ENCODE data around the gene ANXA11.
"Not testable (repeated sequence)": the region's sequence is repeated elsewhere in the genome, so short reads cannot be mapped to it uniquely, and the experiment has no call there.

Gene ANXA11

DNA sequence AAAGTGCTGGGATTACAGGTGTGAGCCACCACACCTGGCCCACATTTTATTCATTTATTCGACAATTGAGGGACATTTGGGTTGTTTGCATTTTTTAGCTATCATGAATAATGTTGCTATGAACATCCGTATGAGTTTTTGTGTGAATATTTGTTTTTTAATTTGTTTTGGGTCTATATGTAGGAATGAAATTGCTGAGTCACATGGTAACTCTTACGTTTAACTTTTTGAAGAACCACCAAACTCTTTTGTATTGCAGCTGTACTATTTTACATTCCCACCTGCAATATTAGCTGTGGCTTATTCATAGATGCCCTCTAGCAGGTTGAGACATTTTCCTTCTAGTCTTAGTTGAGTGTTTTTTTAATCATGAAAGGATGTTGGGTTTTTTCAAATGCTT, 58.4 kb downstream of the ANXA11 start:
- no peak for DNase-seq (ENCODE audit: low read depth in 2 of 2)

DNA sequence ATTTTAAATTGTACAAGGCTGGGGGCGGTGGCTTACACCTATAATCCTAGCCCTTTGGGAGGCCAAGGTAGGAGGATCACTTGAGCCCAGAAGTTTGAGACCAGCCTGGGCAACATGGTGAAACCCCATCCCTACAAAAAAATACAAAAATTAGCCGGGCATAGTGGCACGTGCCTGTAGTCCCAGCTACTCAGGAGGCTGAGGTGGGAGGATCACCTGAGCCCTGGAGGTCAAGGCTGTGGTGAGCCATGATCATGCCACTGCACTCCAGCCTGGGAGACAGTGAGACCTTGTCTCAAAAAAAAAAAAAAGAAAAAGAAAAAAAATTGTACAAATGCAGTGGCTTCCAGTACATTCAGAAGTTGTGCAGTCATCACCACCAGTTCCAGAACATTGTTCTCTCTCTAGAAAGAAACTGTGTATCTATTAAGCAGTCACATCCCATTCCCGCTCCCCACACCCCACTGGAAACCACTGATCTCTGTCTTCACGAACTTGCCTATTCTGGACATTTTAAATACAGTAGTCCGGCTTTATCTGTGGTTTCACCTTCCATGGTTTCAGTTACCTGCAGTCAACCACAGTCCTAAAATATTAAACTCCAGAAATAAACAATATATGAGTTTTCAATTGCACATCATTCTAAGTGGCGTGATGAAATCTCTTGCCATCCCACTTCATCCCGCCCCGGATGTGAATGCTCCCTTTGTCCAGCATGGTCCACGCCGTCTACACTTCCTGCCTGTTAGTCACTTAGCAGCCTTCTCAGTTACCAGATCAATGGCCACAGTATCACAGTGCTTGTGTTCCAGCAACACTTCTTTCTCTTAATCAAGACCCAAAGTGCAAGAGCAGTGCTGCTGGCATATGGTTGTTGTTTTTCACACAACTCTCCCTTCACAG, 59.7 kb downstream of the ANXA11 start:
- DNase-seq (ENCODE audit: low read depth in 2 of 2) = not testable (repeated sequence)

DNA sequence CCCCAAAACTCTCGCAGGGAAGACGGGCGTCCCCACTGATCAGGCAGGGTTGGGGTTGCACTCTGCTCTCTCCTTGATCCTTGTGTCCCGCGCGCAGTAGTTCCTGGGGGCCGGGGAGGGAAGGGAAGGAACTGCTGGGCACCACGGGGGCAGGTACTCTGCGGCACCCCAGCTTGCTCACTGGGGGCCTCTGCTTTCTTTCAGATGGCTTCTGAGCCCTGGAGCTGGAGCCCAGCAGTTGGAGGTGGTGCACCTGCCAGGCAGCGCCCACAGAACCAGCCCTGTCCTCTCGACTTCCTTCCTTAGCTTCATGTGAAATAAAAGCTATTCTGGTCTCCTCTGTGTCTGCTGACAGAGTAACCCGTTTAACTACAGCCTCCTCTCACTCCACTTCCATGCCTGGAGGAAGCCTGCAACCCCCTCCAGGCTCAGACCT, 60.6 kb downstream of the ANXA11 start:
- no peak for DNase-seq (ENCODE audit: low read depth in 2 of 2)

DNA sequence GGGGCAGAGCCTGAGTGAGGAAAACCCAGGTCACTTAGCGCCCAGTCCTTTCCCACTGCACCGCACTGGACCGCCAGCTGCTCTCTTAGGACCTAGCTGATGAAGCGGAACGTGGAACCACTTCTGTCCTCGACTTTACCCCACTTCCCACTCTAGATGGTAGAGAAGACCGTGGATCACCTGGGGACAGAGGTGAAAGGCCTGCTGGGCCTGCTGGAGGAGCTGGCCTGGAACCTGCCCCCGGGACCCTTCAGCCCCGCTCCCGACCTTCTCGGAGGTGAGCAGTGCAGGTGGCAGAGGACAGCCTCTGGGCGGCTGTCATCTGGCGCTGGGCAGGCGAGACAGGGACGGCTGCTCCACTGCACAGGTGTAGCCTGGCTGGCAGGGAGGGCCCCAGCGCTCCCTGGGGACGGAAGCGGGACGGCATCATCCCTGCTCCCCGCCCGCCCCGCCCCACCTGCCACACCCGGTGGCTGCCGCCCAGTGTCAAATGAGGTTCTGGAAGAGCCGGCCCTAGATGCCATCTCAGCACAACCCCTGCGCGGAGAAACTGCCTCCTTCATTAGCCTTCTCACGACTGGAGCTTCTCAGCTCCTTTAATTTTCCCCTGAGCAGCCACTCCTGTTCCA, 61.2 kb downstream of the ANXA11 start:
- DNase-seq (ENCODE audit: low read depth in 2 of 2) = no peak

DNA sequence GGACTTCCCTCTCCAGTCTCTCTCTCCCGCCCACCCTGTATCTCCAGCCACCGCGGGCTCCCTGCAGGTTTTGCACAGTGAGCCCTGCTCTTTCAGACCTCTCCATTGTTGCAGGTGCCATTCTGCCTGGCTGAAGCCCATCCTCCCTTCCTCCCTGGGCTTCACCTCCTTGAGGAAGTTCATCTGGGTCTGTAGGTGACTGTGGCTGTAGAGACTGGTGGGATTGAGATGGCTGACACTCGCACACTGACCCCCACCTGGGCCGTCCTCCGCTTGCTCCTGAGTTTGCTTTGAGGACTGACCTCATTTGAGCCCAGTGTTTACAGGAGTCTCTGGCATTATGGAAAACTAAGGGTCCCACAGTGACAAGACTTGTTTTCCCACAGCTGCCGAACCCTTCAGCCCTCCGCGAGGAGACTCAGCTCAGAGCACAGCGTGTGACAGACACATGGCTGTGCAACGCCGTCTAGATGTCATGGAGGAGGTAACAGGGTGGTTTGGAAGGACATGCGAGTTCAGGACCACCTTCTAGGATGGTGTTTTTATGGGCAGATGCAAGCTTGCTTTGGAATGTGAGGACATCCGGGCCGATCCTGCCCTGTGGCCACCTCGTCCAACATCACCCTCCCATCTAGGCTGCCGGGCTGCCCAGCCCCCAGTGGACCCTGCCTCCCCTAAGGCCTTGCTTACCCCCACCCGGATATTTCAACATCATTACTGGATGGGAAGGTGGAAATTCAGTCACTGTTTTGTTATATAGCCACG, 63.5 kb downstream of the ANXA11 start:
- no peak for DNase-seq (ENCODE audit: low read depth in 2 of 2)

DNA sequence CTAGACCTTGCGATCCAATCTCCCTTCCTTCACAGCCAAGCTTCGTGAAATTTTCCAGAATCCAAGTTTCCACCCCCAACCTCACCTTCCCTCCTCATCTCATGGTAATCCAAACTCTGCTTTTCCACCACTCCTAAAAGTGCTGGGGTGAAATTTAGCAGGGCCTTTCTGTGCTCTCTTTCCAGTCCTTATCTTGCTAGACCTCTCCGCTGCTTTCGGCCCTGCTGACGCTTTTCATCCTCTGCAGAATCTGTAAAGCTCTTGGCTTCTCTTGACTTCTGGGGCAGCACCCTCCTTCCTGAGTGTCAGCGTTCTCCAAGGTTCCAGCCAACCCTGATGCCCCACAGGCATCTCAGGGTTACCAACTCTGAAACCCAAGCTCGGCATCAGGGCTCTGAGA, 65.1 kb downstream of the ANXA11 start:
- DNase-seq (ENCODE audit: low read depth in 2 of 2) = no peak

DNA sequence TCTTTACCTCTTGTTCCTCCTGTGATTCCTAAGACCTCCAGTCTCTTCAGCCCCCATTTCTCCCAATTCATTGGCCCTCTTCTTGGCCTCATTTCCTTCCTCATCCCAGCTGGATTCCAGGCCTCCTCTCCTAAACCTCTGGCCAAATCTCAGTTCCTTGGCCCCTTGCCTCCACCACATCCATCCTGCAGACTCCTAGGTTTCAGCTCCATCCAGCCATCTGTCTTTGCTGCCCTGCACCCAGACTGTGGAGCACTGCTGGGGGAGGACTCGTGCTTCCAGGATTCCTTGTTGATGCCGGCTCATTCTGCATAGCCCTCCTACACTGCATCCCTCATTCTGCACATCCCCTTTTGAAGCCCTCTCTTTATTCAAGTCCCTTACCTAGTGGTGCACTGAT, 66.1 kb downstream of the ANXA11 start:
- DNase-seq (ENCODE audit: low read depth in 2 of 2) = no peak

DNA sequence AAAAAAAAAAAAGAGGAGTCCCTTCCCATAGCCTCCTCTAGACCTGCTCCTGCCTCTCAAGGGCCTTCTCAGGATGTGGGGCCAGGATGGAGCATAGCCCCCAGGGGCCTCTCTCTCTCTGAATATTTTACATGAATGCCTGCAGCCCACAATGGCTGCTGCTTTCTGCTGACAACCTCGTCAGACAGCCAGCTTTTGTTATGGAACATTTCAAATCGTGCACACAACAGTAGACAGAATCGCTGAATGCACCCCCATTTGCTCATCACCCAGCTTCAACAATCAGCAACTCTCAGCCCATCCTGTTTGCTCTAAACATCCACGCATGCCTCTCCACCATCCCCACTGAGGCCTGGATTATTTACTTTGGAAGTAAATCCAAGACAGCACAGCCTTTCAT, 67.4 kb downstream of the ANXA11 start:
- DNase-seq (ENCODE audit: low read depth in 2 of 2) = no peak

DNA sequence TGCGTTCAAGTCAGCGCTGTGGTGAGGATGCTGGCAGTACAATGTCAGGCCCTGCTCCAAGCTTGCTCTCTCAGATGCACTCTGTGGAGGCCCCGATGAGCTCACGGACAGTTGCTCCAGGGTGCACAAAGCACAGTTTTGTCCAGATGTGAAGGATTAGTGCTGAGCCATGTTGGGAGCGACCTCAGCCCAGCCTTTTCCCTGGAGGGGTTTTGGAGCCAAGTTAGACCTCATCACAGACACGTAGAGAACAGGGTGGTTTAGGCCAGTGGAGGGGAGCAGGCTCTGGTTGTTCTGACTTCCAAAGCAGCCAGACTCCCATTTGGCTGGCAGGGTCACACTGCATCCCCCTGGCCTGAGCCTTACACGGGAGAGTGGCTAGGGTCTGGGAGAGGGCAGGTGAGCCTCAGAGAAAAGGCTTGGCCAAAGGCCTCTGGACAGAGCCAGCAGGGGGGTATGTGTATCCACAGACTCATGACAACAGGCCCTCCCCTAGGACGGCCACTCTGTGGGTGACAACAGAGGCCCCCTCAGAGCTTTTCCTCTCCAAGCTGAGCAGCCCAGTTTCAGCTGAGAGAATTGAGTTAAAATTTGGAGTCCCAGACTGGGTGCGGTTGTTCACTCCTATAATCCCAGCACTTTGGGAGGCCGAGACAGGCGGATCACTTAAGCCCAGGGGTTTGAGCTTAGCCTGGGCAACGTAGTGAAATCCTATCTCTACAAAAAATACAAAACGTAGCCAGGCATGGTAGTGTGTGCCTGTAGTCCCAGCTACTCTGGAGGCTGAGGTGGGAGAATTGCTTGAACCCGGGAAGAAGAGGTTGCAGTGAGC, 68.1 kb downstream of the ANXA11 start:
- DNase-seq (ENCODE audit: low read depth in 2 of 2) = no peak

DNA sequence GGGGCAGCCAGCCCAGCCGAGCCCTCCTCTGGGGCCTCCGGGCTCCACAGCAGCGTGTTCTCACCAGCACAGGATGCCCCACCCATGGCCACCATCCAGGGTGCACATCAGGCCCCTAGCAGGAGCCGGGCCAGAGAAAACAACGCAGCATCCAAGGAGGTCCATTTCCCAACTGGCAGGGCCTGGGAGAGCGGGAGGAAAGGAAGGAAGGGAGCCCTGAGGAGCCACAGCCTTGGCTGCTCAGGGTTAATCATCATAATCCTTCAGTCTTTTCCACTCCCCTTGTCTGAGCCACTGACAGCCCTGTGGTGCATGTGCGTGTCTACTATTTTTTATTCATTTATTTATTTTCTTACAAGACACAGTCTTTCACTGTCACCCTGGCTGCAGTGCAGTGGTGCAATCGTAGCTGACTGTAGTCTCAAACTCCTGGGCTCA, 69.2 kb downstream of the ANXA11 start:
- DNase-seq (ENCODE audit: low read depth in 2 of 2) = no peak

DNA sequence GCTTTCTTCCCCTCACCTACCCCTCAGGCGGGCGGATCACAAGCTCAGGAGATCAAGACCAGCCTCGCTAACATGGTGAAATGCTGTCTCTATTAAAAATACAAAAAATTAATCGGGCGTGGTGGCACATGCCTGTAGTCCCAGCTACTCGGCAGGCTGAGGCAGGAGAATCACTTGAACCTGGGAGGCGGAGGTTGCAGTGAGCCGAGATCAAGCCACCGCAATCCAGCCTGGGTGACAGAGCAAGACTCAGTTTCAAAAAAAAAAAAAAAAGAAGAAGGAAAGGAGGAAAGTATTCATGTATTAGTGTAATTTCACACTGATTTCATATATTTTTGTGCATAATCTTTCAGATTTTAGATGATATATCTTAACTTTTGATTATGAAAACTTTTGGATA, 71.7 kb downstream of the ANXA11 start:
- DNase-seq (ENCODE audit: low read depth in 2 of 2) = not testable (repeated sequence)

DNA sequence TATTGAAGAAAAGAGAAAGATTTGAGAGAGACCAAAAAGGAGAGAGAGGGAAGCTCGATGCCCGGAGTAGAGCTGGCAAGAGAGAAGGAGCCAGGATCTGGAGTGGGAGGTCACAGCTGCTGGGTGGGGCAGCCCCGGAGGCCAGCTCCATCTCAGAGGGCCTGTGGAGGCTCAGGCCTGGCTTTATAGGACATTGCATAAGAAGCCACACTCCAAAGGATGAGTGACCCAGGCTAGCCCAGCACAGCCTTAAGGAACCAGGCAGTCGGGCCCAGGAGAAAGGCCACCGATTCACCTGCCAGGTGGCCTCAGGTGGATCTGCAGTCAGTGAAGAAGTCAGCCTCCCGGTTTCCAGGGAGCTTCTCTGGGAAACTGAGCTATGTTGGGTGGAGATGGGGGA, 72.1 kb downstream of the ANXA11 start:
- DNase-seq (ENCODE audit: low read depth in 2 of 2) = no peak

DNA sequence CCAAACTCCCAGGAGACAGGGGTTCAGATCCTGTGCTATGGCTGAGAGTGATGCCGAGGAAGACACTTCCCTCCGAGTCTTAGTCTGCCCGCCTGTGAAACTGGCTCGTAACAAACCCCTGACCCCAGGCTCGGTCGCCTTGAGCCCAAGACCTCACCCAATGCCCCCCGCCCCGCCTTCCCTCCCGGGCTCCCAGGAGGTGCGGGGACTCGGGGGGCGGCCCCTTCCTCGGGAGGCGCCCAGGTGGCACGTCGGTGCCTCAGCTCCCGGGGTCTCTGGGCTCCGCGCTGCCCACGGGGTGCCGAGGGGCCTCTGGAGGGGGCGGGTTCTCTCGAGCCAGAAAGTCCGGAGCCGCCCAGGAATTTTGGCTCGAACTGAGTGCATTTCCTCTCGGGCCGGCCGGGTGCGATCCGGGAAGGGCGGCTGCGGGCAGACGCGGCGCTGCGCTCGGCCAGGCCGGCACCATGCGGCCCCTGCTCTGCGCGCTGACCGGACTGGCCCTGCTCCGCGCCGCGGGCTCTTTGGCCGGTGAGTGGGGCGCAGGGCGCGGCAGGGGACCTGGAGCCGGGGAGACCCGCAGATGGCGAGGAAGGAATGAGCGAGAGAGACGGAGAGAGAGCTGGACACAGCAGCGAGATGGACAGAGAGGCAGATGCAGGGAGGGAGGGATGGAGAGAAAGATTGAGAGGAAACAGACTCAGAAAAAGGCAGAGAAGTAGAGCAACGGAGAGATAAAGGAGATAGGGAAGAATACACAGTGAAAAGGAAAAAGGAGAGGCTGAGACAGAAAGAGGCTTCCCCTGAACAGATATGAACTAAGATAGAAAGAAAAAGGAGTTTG, 72.8 kb downstream of the ANXA11 start, which contains the start of gene PLAC9:
PLAC9 (plus strand) TSS at position 432 of the 841 bp plus-strand sequence; CDS start at position 465, 33 bp downstream.
- DNase-seq (ENCODE audit: low read depth in 2 of 2) = no peak

DNA sequence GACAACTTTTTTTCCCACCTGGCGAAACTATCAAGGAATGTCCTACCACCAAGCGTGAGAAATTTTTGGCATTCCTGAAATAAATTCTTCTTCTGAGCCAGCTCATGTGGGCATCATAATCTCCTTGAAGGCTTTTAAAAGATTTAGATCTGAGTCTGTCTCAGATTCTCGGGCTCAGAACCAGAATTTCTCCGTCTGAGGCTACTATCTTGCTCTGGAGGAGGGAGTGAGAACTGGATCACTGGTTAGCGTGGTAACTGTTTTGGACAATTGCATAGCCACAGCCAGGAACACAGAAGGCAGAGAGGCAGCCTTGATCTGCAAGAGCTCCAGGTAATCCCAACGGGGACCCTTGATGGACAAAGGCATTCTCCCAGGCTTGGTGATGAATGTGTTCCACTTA, 73.8 kb downstream of the ANXA11 start:
- DNase-seq (ENCODE audit: low read depth in 2 of 2) = no peak

DNA sequence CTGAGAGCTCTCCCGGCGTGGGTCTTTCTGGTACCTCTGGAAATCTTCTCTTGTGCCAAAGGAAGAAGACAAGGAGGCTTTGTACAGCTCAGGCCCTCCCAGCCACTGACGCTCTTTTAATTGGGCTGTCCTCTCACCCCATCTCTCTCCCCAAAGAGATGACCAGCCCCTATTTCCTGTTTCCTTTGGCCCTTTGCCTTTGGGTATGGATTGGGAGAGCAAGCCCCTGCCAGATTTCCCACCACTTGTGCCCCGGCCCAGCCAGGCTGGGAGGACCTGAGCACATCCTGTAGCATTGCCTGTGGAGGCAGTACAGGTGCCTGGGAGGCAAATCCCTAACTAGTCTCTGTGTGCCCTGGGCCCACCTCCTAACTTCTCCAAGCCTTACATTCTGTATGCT, 78.5 kb downstream of the ANXA11 start:
- no peak for DNase-seq (ENCODE audit: low read depth in 2 of 2)

DNA sequence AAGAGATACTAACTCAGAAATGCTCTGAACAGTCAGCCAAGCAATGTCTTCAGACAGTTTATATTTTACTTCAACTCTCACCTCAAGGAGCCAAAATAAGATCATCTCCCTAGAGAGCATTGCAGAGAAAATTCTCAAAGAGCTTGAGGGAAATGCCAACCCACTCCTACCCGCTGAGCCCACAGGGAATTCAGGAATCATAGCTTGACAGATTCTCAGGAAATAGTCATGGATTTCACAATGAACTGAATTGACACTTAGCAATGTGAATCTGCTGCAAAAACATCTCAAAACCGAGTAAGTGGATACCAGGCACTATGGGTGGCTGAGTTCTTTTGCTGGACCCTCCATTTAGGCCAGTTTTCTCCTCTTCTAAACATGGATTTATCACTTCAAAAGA, 82.6 kb downstream of the ANXA11 start:
- no peak for DNase-seq (ENCODE audit: low read depth in 2 of 2)

DNA sequence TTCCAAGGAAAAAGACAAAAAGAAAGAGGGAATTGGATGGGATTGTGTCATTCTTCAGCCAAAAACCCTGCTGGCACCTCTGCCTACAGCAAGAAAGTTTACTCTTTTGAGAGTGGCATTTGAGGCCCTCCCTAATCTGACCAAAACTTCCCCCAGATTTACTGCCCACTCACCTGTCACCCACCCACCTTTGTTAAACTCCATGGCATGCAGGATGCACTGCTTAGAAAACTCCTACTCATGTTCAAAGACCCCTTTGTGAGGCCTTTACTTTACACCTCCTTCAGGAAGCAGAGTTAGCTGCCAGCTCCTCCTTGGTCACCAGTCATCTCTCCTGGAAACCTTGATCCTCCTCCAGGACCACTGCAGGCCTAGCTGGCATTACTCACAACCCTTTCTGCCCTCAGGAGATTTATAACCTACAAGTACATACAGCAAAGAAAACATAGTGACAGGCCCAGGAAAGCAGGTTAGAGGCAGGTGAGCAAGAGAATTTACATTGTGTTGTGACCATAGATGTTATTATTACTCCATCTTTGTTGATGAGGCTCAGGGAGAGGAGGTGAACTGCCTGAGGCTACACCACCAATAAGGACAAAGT, 83.1 kb downstream of the ANXA11 start:
- DNase-seq (ENCODE audit: low read depth in 2 of 2) = no peak

DNA sequence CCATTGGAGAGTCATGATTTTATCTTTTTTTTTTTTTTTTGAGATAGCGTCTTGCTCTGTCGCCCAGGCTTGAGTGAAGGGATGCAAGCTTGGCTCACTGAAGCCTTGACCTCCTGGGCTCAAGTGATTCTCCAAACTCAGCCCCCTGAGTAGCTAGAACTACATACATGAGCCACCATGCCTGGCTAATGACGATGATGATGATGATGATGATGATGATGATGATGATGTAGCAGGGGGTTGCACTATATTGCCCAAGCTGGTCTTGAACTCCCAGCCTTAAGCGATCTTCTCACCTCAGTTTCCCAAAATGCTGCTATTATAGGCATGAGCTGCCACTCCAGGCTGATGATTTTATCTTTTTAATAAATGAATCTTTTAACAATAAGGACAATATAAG, 86.7 kb downstream of the ANXA11 start:
- DNase-seq (ENCODE audit: low read depth in 2 of 2) = no peak

DNA sequence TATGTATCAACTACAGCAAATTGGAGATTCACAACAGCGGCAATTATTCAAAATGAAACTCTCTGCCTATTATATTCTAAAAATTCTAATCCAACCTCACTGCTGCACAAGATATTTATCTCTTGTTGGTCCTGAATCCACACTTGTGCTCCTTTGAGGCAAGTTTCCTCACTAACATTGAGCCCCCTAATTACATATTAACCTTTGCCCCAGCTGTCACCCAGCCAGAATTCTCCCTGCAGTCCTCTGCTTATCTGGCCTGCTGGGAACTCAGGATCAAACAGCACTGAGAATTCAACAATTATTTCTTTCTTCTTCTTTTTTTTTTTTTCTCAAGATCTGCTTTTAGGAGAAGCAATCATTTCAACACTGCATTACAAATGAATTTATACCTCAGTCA, 94.4 kb downstream of the ANXA11 start:
- no peak for DNase-seq (ENCODE audit: low read depth in 2 of 2)

DNA sequence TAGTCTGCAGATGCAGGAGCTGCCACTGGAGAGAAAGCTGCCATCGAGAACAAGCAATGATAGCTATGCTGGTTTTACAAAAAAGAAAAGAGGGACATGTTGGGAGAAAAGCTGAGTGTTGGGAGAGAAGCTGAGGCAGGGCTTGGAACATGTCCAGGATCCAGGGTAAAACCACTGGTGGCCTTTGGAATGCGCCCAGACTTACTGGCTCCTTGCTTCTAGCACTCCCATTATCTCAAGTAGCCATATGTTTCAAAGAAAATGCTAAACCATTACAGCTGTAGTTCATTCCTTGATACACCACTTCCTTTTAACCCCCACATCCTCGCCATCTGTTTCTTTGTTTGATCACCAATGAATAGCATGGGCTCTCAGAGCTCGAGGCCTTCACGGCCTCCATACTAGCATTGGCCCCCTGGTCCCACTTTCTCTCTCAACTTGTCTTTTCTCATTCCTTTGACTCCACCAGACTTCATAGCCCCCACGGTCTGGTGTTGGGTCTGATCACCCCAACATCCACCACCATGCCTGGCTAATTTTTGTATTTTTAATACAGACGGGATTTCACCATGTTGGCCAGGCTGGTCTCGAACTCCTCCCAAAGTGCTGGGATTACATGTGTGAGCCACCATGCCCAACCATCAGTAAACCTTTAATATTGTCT, 96.6 kb downstream of the ANXA11 start:
- DNase-seq (ENCODE audit: low read depth in 2 of 2) = no peak

All from stimulated activated CD8-positive, alpha-beta memory T cell treated with anti-CD3 and anti-CD28 coated beads, Interleukin-2, amount 100 ng/mL, for 1 hour (primary cell).